ENCODE data around the gene LRRC1. TPM values are rescaled to one million over a fixed set of nuclear protein-coding genes. Genes with fewer than 3 reads are reported as not detected.

Gene LRRC1
- total and polyA plus RNA-seq, 2 of the 13 experiments (the other 11 are each of a cell fraction or from before 2014, with no cell fraction given): 15.6 to 27.7 TPM

GRCh38 chr6:53795702-53796450 lies 1.1 kb downstream of the LRRC1 start (continued):
- TF ChIP-seq SALL1 (CRISPR knock-in tag; IDR thresholded peaks at IDR 0.05) (peak; percentile 65; the same call in 1 of the 2 replicates), ESRRA (CRISPR knock-in tag; IDR thresholded peaks at IDR 0.05; ENCODE audit: low read depth) (peak; percentile 64; the same call in 1 of the 2 replicates), TFDP2 (CRISPR knock-in tag; IDR thresholded peaks at IDR 0.05) (peak; percentile 48; the same call in 1 of the 2 replicates), GABPA (IDR thresholded peaks at IDR 0.05; ENCODE audit: low read depth, low read length) (peak; percentile 44), GABPA (CRISPR knock-in tag; IDR thresholded peaks at IDR 0.05; ENCODE audit: low read depth) (peak; percentile 76), HOXA3 (CRISPR knock-in tag; IDR thresholded peaks at IDR 0.05) (peak; percentile 24; the same call in 1 of the 2 replicates), NFYC (CRISPR knock-in tag; IDR thresholded peaks at IDR 0.05) (no peak), ZNF773 (CRISPR knock-in tag; IDR thresholded peaks at IDR 0.05; ENCODE audit: borderline replicate concordance) (peak; percentile 38; the same call in 1 of the 2 replicates), KDM5B (CRISPR knock-in tag; IDR thresholded peaks at IDR 0.05; ENCODE audit: borderline replicate concordance) (peak; percentile 84), ZNF761 (CRISPR knock-in tag; conservative IDR thresholded peaks at IDR 0.05) (peak; percentile 70; the same call in 1 of the 2 replicates), BRD4 (CRISPR knock-in tag; IDR thresholded peaks at IDR 0.05) (peak; percentile 78; the same call in 1 of the 2 replicates), KLF11 (CRISPR knock-in tag; IDR thresholded peaks at IDR 0.05) (no peak), ZBTB21 (CRISPR knock-in tag; IDR thresholded peaks at IDR 0.05) (no peak), ZNF317 (CRISPR knock-in tag; IDR thresholded peaks at IDR 0.05) (peak; percentile 24; the same call in 1 of the 2 replicates), HCFC1 (IDR thresholded peaks at IDR 0.05; ENCODE audit: low read depth, low read length) (no peak), MTA3 (CRISPR knock-in tag; IDR thresholded peaks at IDR 0.05) (no peak), ZNF879 (CRISPR knock-in tag; IDR thresholded peaks at IDR 0.05) (0 out of 2 replicates have a peak, but pooled peaks have one; percentile 21), ZNF512B (CRISPR knock-in tag; IDR thresholded peaks at IDR 0.05; ENCODE audit: borderline replicate concordance) (no peak), ZNF121 (CRISPR knock-in tag; IDR thresholded peaks at IDR 0.05) (peak; percentile 54; the same call in 1 of the 2 replicates), ZNF253 (CRISPR knock-in tag; IDR thresholded peaks at IDR 0.05; ENCODE audit: borderline replicate concordance) (no peak), RAD21 (CRISPR knock-in tag; IDR thresholded peaks at IDR 0.05) (no peak; the same call in 1 of the 2 replicates), PCBP1 (IDR thresholded peaks at IDR 0.05; ENCODE audit: borderline replicate concordance, low read depth, low read length) (0 out of 2 replicates have a peak, but pooled peaks have one; percentile 15), MED1 (CRISPR knock-in tag; IDR thresholded peaks at IDR 0.05) (peak; percentile 10; the same call in 1 of the 2 replicates), ZNF274 (CRISPR knock-in tag; IDR thresholded peaks at IDR 0.05) (peak; percentile 20; the same call in 1 of the 2 replicates), YY1 (IDR thresholded peaks at IDR 0.05; ENCODE audit: insufficient read depth, insufficient replicate concordance, low read depth, low read length) (no peak), RNF2 (conservative IDR thresholded peaks at IDR 0.05; ENCODE audit: low read depth) (no peak)
- TF ChIP-seq, protein P1, sequence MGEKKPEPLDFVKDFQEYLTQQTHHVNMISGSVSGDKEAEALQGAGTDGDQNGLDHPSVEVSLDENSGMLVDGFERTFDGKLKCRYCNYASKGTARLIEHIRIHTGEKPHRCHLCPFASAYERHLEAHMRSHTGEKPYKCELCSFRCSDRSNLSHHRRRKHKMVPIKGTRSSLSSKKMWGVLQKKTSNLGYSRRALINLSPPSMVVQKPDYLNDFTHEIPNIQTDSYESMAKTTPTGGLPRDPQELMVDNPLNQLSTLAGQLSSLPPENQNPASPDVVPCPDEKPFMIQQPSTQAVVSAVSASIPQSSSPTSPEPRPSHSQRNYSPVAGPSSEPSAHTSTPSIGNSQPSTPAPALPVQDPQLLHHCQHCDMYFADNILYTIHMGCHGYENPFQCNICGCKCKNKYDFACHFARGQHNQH (CRISPR knock-in tag; IDR thresholded peaks at IDR 0.05): no peak

Measured in HepG2 (cell line).